Renal pelvis (tissue), 4 donors: ENCODE results near the gene CSNK2A1. TPM values are rescaled to one million over a fixed set of nuclear protein-coding genes. Genes with fewer than 3 reads are reported as not detected.
"Not testable (repeated sequence)": the region's sequence is repeated elsewhere in the genome, so short reads cannot be mapped to it uniquely, and the experiment has no call there.

Experiments used
- DNase-seq: peaks from one replicate; pipeline ENCODE4 v3.0.0-alpha.2; 2013
- polyA plus RNA-seq, 3 donors: library from polyadenylated mRNA; unstranded; fragments of 120-200 nt; gene quantifications; one replicate each; pipeline ENCODE4 v1.2.1, GENCODE V29; 2013; ENCODE audit not compliant: insufficient read length in 3 of 3

CSNK2A1 gene
- polyA plus RNA-seq, 3 donors = 123 to 150 (median 147) TPM

DNA sequence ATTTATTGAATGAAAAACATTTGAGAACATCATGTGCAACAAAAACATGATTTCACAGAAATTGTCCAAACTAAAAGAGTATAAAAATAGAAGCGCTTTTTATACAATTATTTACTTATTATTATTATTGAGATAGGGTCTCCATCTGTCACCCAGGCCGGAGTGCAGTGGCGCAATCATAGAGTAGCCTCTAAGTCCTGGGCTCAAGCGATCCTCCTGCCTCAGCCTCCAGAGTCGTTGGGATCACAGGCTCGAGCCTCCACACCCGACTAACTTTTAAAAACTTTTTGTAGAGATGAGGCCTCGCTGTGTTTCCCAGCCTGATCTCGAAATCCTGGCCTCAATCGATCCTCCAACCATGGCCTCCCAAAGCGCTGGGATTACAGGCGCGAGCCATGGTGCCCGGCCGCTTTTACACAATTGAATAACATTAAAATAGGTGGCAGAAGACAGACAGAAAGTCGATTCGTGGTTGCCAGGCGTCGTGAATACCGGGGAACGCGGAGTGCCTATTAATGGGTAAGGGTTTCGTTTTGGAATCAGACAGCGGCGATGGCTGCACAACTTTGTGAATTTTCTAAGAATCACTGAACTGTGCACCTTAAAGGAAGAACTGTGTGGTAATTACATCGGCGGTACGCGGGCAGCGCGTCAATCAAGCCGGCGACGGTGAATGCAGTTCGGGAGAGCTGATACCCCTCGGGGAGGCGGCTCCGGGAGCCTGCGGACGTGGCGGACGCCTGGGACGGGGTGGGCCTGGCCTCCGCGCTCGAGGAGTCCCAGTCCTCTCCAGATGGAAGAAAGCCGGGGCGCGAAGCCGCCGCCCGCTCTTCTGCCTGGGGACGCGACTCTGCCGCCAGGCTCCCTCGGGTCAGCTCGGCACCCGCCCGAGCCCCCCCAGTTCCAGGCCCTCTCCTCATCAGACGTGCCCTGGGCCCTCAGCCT lies 82.1 kb downstream of the CSNK2A1 start:
- DNase-seq = peak; percentile 41

GRCh38 chr20:460707-461106 lies 82.9 kb downstream of the CSNK2A1 start:
- DNase-seq = no peak

DNA sequence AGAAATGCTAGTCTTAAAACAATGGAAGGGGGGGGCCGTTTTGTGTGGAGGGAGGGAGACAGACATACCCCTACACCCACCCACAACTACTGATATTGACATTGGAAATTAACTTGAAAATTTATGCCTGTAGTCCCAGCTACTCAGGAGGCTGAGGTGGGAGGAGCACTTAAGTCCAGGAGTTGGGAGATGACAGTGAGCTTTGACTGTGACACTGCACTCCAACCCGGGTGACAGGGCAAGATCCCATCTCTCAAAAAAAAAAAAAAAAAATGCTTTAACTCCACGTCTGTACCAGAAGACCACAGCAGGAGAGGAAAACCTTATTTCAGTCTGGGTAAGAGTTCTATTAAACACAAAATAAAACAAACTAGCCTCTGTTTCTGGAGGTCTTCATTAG lies 83.4 kb downstream of the CSNK2A1 start:
- no peak for DNase-seq

GRCh38 chr20:458776-459175 lies 84.8 kb downstream of the CSNK2A1 start:
- no peak for DNase-seq

DNA sequence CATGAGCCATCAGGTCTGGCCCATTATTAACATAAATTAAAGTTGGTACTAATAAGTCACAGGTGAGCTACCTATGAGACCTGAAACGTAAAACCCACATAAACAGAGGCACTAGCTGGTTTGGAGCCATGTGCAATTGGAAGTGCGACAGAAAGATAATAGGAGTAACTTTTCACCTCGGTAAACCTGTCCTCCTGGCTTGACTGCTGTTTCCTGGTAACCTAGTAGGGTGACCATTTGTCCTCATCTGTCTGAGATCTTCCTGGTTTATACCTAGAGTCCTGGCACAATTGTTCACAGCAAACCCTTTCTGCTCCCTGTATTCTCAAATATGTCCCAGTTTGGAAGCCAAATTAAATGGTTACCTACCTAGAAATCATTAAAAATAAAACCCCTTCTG lies 88.6 kb downstream of the CSNK2A1 start:
- DNase-seq = no peak

GRCh38 chr20:452021-452420 lies 91.6 kb downstream of the CSNK2A1 start:
- DNase-seq = not testable (repeated sequence)

DNA sequence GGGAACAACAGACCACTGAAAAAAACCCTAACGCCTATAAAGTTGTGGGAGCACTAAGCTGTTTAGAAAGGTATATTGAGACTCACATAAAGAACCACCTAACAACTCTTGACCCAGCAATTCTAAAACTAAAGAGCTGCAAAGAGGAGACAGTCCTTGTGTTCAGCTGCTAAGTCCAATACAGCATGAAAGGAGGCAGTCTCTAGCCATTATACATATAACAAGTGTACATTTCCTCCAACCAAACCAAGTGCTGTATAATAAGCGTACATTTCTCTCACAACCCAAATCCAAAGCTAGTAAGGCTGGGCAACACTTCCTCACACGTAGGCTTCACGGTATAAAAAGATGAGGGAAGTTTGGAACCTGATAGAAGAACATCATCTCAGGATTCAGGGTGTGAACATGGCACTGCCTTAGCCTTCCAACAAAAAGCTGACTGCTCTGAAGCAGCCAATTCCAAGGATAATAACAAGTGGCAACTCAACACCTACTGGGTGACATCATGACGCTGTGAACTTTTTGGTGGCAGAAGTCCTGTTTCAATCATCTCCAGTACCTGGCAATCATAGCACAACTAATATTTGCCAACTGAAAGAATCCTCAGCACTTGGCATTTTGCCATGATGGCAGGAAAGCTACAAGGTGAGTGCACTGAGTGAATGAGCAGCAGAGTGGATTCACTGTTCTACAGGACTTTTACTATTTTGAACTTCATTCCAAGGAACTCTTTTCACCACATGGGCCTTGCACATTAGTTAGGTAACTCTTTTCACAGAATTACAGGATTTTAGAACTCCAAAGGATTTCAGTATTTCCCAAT lies 97.9 kb downstream of the CSNK2A1 start:
- DNase-seq = no peak

DNA sequence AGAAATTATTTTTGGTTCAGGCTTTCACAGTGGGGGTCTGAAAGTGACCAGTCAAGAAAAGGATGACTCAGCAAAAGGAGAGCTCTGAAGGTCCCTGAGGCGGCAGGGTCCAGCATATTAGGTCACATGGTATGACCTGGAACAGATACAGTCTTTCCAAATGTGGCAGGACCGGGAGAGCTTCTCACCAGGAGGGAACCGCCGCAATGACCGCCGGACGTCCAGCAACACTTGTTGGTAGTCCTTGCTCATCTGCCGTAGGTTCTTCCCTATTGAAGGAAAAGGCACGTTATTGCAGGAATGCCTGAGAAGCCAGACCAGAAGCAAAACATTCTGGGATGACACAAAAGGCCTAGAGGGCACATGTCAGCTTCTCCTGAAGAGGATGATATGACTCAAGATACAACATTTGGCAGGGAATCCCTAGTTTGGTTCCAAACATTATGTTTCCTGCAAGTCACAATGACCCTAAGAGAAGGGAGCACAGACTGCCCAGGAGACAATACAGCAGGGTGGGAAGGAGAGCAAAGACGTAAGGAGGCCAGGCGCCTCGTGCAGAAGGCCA lies 98.6 kb downstream of the CSNK2A1 start:
- no peak for DNase-seq

- DNase-seq = no peak
Observed at GRCh38 chr20:444117-444516, 99.5 kb downstream of the CSNK2A1 start.

DNA sequence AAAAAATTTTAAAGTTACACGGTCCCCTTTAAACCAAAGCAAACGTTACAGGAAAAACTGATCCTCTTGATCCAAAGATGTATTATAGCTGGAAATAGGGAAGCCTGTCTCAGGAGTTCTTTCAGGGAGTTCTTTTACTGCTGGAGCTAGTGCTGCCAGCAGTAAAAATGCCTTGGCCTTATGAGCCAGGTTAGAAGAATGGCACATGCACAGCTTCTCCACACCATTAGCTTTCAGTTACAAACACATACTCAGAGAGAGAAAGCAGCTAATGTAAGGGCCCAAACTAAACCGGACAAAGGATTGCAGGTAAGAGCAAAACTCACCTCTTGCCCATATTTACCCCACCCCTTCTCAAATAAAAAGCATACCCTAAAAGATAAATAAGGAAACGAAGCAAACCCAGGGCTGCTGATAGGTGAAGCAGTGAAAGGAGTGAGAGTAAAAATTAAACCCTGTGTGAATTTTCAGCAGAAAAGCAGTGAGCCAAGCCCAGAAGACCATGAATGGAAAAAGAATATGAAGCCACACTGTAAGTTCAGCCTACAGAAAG lies 100.3 kb downstream of the CSNK2A1 start:
- no peak for DNase-seq

DNA sequence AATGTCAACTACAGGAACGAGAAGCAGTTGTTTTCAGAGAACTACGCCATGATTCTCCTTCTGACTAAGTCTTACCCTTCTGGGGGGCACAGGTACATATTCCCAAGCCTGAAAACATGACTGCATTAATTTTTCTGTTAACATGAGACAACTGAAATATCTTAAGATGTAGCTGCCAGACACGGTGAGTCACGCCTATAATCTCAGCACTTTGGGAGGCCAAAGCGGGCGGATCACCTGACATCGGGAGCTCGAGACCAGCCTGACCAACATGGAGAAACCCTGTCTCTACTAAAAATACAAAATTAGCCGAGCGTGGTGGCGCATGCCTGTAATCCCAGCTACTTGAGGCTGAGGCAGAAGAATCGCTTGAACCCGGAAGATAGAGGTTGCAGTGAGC lies 103.0 kb downstream of the CSNK2A1 start:
- DNase-seq = no peak

- no peak for DNase-seq
Observed at GRCh38 chr20:440148-440547, 103.4 kb downstream of the CSNK2A1 start.

DNA sequence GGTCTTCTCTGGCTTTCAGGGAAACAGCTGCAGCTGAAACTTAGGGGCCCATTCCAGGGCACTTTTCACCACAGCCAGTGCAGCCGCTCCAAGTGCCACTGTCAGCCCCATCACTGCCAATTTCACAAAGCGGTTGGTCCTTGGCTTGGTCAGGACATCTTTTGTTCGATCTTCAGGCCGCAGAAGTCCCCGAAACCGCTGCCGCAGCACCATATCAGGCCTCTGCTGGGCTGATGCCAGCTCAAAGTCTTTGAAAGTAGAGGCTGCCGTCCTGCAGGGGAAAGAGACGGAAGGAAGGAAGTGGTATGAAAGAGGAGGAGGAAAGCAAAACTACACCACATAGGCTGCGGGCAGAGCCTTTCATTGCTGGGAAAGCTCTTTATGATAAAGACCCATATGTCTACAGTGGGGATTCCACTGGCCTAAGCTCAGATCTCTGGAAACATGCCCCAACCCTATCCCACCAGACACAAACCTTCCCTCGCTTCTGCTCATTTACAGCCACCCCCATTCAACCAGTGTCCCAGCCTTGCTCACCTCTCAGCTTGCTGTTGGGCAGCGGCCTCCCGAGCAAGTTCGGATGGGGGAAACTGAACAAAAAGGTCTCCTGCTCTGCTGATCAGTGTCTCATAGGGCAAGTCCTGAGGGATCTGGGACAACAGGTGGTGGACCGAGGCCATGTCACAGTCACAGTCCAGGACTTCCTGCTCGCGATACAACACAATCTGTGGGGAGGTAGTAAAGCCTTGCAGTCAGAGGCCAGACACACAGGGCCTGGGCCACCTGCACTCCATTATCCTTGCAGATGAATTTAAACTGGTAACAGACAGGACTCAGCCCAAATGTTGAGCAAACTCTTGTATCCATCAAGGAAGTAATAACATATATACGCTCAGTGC lies 104.8 kb downstream of the CSNK2A1 start:
- no peak for DNase-seq

DNA sequence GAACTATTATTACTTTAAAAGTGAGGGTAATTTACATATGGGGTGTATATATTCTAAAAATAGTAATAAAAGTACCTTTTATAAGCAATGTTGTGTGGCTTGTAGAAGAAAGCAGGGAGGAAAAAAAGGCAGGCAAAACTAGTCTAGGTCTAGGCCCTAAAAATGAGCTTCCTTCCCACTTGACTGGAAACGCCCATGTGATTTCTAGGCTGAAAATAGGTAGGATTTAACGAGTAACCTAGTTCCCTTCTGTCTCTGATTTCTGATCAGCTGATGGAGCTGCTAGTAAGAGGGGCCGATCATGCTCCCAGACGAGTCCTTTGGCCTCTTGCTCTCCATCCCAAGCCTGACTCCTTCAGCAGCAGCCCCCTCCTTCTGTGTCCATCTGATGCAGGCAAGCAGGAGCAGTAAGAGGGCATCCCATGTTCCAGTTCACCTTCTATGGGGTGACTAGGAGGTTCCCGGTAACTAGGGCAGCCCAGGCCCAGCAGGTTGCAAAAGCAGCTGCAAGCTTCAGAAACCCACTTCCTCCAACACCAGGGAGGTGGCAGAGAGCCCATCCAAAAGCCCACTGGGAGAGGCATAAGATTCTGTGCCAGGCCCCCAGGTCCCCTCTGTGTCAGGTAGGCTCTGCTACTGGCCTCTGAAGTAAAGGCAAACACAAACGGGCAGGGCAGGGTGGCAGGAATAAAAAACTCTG lies 105.7 kb downstream of the CSNK2A1 start:
- DNase-seq = no peak

- no peak for DNase-seq
Observed at GRCh38 chr20:436476-436875, 107.1 kb downstream of the CSNK2A1 start.

DNA sequence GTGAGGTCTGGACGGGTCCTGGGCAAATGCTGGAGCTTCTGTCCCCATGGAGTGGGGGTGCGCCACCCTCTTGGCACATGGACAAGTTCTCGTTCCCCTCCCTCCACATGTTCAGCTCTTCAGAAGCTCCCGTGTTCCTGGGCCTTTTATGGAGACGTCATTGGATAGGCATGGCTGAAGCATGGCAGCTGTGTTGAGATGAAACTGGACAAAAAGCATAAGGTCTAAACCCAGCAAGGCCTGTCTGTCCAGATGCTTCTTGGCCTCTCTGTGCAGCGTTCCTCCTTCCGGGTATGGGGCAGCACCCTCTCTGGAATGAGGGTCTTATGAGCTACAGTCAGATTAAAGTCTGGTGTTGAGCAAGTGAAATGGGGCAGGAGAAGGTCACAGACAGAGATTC lies 108.0 kb downstream of the CSNK2A1 start:
- no peak for DNase-seq

DNA sequence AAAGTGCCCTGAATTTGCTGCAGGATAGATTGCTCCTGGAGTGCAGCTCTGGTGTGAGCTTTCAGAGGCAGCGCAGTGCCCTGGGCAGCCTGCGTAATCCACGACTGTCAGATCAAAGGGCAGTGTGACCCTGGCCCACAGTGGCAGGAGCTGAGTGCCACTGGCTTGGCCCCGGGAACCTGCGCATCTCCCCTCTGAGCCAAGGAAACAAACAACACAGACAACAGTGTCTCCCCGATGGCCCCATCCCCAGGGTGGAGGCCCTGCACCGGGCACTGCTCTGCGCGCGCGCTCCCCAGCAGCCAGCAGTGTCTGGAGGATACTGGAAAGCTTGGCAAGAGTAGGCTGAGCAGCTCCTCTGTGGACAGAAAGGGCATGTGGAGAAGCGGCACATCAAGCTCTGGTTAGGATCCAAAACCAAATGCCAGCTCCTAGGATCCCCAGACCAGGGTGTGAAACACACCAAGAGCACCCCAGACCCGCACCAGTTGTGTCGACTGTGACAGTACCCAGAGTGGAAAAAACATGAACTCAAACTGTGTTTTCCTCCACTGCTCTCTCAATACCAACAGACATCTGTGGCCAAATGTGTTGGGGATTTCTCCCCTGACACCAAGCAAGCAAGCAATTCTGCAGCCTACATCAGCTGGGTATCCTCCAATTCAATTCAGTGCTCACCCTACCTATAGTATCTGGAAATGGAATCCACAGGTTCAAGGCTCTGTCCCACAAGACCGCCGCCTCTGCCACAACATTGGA lies 108.8 kb downstream of the CSNK2A1 start:
- peak; percentile 10 for DNase-seq

DNA sequence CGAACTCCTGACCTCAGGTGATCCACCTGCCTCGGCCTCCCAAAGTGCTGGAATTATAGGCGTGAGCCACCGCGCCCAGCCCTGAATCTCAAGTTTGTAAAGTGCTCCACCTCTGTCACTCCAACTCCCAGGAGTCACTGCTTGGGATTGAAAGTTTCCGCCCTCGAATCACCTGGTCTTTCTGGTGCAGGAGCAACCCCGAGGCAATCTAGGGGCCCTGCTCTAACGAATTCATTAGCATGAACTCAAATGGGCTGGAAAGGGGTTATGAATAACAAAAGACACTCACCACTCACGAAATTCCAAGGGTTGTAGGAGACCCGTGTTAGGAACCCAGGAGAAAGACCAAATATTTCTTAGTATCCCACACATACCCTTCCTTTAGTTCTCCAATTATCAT lies 109.4 kb downstream of the CSNK2A1 start:
- DNase-seq = peak; percentile 33

GRCh38 chr20:433300-433975 lies 110.2 kb downstream of the CSNK2A1 start:
- DNase-seq = no peak
